Endodermal cell (in vitro differentiated cells): ENCODE measurements around the gene UGT1A4. TPM values are rescaled to one million over a fixed set of nuclear protein-coding genes. Genes with fewer than 3 reads are reported as not detected.

Experiments used
- DNase-seq: peaks from one replicate; pipeline ENCODE4 v3.0.0-alpha.2; 2017
- H3K27ac ChIP-seq: 2 replicates; pipeline ENCODE4 v1.5.1; 2013; ENCODE audit warnings: mild to moderate bottlenecking, low read depth, low read length, moderate library complexity
- H3K27me3 ChIP-seq: 2 replicates; pipeline ENCODE4 v1.6.1; 2013; ENCODE audit warnings: mild to moderate bottlenecking, low read length, moderate library complexity; ENCODE audit not compliant: insufficient read depth, control insufficient read depth, poor library complexity, severe bottlenecking
- H3K36me3 ChIP-seq: 2 replicates; pipeline ENCODE4 v1.7.0; 2013; ENCODE audit warnings: mild to moderate bottlenecking, low read length, moderate library complexity; ENCODE audit not compliant: control insufficient read depth, insufficient read depth
- H3K4me1 ChIP-seq: one replicate; pipeline ENCODE4 v1.7.0; 2013; ENCODE audit warnings: low read length; ENCODE audit not compliant: control insufficient read depth, insufficient read depth
- H3K4me3 ChIP-seq: 2 replicates; pipeline ENCODE4 v1.5.1; 2013; ENCODE audit warnings: mild to moderate bottlenecking, low read length, moderate library complexity
- H3K9ac ChIP-seq: 2 replicates; pipeline ENCODE4 v1.6.1; 2013; ENCODE audit warnings: mild to moderate bottlenecking, low read length, moderate library complexity; ENCODE audit not compliant: poor library complexity, severe bottlenecking; ENCODE audit errors: extremely low read depth
- H3K9me3 ChIP-seq: 2 replicates; pipeline ENCODE4 v1.6.1; 2013; ENCODE audit warnings: mild to moderate bottlenecking, low read length, moderate library complexity; ENCODE audit not compliant: control insufficient read depth
- H3K27ac Mint-ChIP-seq: 2 replicates; pipeline ENCODE4 v1.8.0; 2020; ENCODE audit warnings: mixed read lengths
- H3K27me3 Mint-ChIP-seq: 2 replicates; pipeline ENCODE4 v1.8.0; 2021; ENCODE audit warnings: mild to moderate bottlenecking, mixed read lengths; ENCODE audit not compliant: insufficient read depth
- H3K36me3 Mint-ChIP-seq: 2 replicates; pipeline ENCODE4 v1.8.0; 2020; ENCODE audit warnings: low read depth, mixed read lengths
- H3K4me1 Mint-ChIP-seq: 2 replicates; pipeline ENCODE4 v1.8.0; 2020; ENCODE audit warnings: mixed read lengths
- H3K4me3 Mint-ChIP-seq: 2 replicates; pipeline ENCODE4 v1.8.0; 2020; ENCODE audit warnings: mild to moderate bottlenecking, moderate library complexity, mixed read lengths
- H3K9me3 Mint-ChIP-seq: 2 replicates; pipeline ENCODE4 v1.8.0; 2020; ENCODE audit warnings: mild to moderate bottlenecking, mixed read lengths
- CTCF ChIP-seq: fragments of 200-600 bp; sonication (generic); conservative IDR thresholded peaks from 2 replicates; pipeline ENCODE4 v1.5.0; 2021; ENCODE audit warnings: antibody characterized with exemption, mild to moderate bottlenecking
- WGBS, 2 experiments: methylation state at CpG; one replicate each; pipeline versions ENCODE4 v1.1.5 to v1.1.7; 2013; ENCODE audit warnings: missing lambda C conversion rate in 2 of 2, mixed read lengths in 1 of 2; ENCODE audit not compliant: insufficient coverage in 1 of 2, insufficient read length in 1 of 2; 5-methylcytosine and 5-hydroxymethylcytosine counted together
- total RNA-seq, 2 donors: library from RNA; stranded (reverse); fragmentation: NEBNext Ultra II Directional in 1 of 2; extraction: Animal tissue kit (Norgen Biotek cat#: 25700) in 1 of 2; gene quantifications; 2 replicates in 1 of 2; 3 replicates in 1 of 2; pipeline ENCODE4 v1.2.1, GENCODE V29; 2021

UGT1A4 gene
- total RNA-seq, 2 donors from 2014 or later, result not detected

- H3K27ac ChIP-seq, result no peak within 1 kb of the TSS
- Mint-ChIP-seq H3K9me3 (peaks cover 22% of the 10 kb centered on the region), H3K36me3 (no peaks in the 10 kb centered on the region), H3K4me1 (no peaks in the 10 kb centered on the region), H3K27ac (no peak within 1 kb of the TSS), H3K27me3 (peaks cover 5% of the 10 kb centered on the region), H3K4me3 (no peak within 1 kb of the TSS)
- no peaks in the 10 kb centered on the region for H3K27me3 ChIP-seq
- TF ChIP-seq CTCF, result no peak
- no peaks in the 10 kb centered on the region for H3K4me1 ChIP-seq
- no peaks in the 10 kb centered on the region for H3K36me3 ChIP-seq
- whole genome bisulfite sequencing, 2 experiments, result 81% methylated on average over 2 of the region's 2 CpGs; no CpG with 5 or more reads in 1 of the 2 experiments
- peaks cover 10% of the 10 kb centered on the region for H3K9me3 ChIP-seq
- H3K9ac ChIP-seq, result no peak within 1 kb of the TSS
- DNase-seq, result no peak
- H3K4me3 ChIP-seq, result no peak within 1 kb of the TSS
Measured at GRCh38 chr2:233778030-233778429, 59.5 kb downstream of the UGT1A4 start, which contains the start of gene MROH2A. Gene MROH2A (plus strand): TSS chr2:233778330. CDS start chr2:233779359, 1,029 bp downstream.

GRCh38 chr2:233779722-233780121 lies 61.2 kb downstream of the UGT1A4 start:
- Histone ChIP-seq H3K4me3 (no peak overlapping the region), H3K9ac (no peak overlapping the region), H3K4me1 (no peaks in the 10 kb centered on the region), H3K36me3 (no peaks in the 10 kb centered on the region), H3K9me3 (peaks cover 10% of the 10 kb centered on the region), H3K27ac (no peak overlapping the region), H3K27me3 (no peaks in the 10 kb centered on the region)
- no peak overlapping the region for H3K27ac Mint-ChIP-seq
- H3K27me3 Mint-ChIP-seq, result peaks cover 5% of the 10 kb centered on the region
- 91 to 100% methylated on average over 3 to 4 of the region's 4 CpGs for WGBS, 2 experiments
- H3K4me1 Mint-ChIP-seq, result no peaks in the 10 kb centered on the region
- H3K4me3 Mint-ChIP-seq, result no peak overlapping the region
- TF ChIP-seq CTCF, result no peak
- DNase-seq, result no peak
- no peaks in the 10 kb centered on the region for H3K36me3 Mint-ChIP-seq
- H3K9me3 Mint-ChIP-seq, result peaks cover 22% of the 10 kb centered on the region

GRCh38 chr2:233780771-233781170 lies 62.2 kb downstream of the UGT1A4 start:
- H3K36me3 ChIP-seq, result no peaks in the 10 kb centered on the region
- H3K27me3 Mint-ChIP-seq, result peaks cover 5% of the 10 kb centered on the region
- H3K9me3 ChIP-seq, result peaks cover 7% of the 10 kb centered on the region
- DNase-seq, result no peak
- no peak overlapping the region for H3K9ac ChIP-seq
- no peaks in the 10 kb centered on the region for H3K4me1 Mint-ChIP-seq
- WGBS, 2 experiments, result 85 to 100% methylated on average over 1 to 3 of the region's 4 CpGs
- no peaks in the 10 kb centered on the region for H3K36me3 Mint-ChIP-seq
- no peak overlapping the region for H3K4me3 Mint-ChIP-seq
- no peaks in the 10 kb centered on the region for H3K27me3 ChIP-seq
- peaks cover 15% of the 10 kb centered on the region for H3K9me3 Mint-ChIP-seq
- H3K4me3 ChIP-seq, result no peak overlapping the region
- H3K27ac Mint-ChIP-seq, result no peak overlapping the region
- TF ChIP-seq CTCF, result no peak
- no peaks in the 10 kb centered on the region for H3K4me1 ChIP-seq
- no peak overlapping the region for H3K27ac ChIP-seq
